ENCODE results near the gene HOATZ. TPM values are rescaled to one million over a fixed set of nuclear protein-coding genes. Genes with fewer than 3 reads are reported as not detected.

HOATZ gene
- total RNA-seq, 1 donor: not detected

DNA sequence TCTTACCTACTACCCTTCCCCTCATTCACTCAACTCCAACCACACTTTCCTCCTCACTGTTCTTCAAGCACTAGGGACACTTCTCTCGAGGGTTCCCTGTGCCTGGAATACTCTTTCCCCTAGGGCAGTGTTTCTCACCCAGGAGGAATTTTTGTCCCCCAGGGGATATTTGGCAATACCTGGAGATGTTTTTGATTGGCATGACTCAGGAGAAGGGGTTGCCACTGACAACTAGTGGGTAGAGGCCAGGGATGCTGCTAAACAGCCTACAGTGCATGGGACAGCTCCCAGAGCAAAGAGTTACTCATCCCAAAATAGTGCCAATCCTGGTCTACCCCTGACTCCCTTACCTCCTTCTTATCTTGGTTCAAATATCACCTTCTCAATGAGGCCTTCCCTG is 42.4 kb upstream of the HOATZ start:
- Histone ChIP-seq H3K36me3 (ENCODE audit: insufficient read depth, low read length) (no peaks in the 10 kb centered on the region), H3K4me2 (ENCODE audit: insufficient read depth, low read length) (no peak overlapping the region), H3K4me3 (ENCODE audit: insufficient read depth, low read length) (no peak overlapping the region), H3K27me3 (ENCODE audit: insufficient read depth, low read length) (no peaks in the 10 kb centered on the region), H3K9me3 (ENCODE audit: low read depth, low read length) (no peaks in the 10 kb centered on the region), H2AFZ (ENCODE audit: low read length) (no peak overlapping the region), H4K20me1 (ENCODE audit: insufficient read depth, low read length) (no peaks in the 10 kb centered on the region), H3K27ac (ENCODE audit: low read depth, low read length) (no peak overlapping the region), H3K4me1 (ENCODE audit: insufficient read depth, low read length) (no peaks in the 10 kb centered on the region), H3K79me2 (ENCODE audit: insufficient read depth, low read length) (no peaks in the 10 kb centered on the region)
- TF ChIP-seq, protein P1, sequence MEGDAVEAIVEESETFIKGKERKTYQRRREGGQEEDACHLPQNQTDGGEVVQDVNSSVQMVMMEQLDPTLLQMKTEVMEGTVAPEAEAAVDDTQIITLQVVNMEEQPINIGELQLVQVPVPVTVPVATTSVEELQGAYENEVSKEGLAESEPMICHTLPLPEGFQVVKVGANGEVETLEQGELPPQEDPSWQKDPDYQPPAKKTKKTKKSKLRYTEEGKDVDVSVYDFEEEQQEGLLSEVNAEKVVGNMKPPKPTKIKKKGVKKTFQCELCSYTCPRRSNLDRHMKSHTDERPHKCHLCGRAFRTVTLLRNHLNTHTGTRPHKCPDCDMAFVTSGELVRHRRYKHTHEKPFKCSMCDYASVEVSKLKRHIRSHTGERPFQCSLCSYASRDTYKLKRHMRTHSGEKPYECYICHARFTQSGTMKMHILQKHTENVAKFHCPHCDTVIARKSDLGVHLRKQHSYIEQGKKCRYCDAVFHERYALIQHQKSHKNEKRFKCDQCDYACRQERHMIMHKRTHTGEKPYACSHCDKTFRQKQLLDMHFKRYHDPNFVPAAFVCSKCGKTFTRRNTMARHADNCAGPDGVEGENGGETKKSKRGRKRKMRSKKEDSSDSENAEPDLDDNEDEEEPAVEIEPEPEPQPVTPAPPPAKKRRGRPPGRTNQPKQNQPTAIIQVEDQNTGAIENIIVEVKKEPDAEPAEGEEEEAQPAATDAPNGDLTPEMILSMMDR (IDR thresholded peaks at IDR 0.05; ENCODE audit: extremely low read depth, low read depth, low read length): no peak
- no peak for DNase-seq (ENCODE audit: insufficient read length, low spot score, missing footprints)

GRCh38 chr11:111474432-111474831 is 40.1 kb upstream of the HOATZ start:
- no peak overlapping the region for H3K4me2 ChIP-seq (ENCODE audit: insufficient read depth, low read length)
- H3K27me3 ChIP-seq (ENCODE audit: insufficient read depth, low read length): no peaks in the 10 kb centered on the region
- DNase-seq (ENCODE audit: insufficient read length, low spot score, missing footprints): no peak
- no peaks in the 10 kb centered on the region for H3K79me2 ChIP-seq (ENCODE audit: insufficient read depth, low read length)
- no peak overlapping the region for H3K27ac ChIP-seq (ENCODE audit: low read depth, low read length)
- TF ChIP-seq, protein P1 (IDR thresholded peaks at IDR 0.05; ENCODE audit: extremely low read depth, low read depth, low read length): no peak
- H3K4me3 ChIP-seq (ENCODE audit: insufficient read depth, low read length): no peak overlapping the region
- H3K4me1 ChIP-seq (ENCODE audit: insufficient read depth, low read length): no peaks in the 10 kb centered on the region
- H2AFZ ChIP-seq (ENCODE audit: low read length): no peak overlapping the region
- no peaks in the 10 kb centered on the region for H3K9me3 ChIP-seq (ENCODE audit: low read depth, low read length)
- H3K36me3 ChIP-seq (ENCODE audit: insufficient read depth, low read length): no peaks in the 10 kb centered on the region
- H4K20me1 ChIP-seq (ENCODE audit: insufficient read depth, low read length): no peaks in the 10 kb centered on the region

DNA sequence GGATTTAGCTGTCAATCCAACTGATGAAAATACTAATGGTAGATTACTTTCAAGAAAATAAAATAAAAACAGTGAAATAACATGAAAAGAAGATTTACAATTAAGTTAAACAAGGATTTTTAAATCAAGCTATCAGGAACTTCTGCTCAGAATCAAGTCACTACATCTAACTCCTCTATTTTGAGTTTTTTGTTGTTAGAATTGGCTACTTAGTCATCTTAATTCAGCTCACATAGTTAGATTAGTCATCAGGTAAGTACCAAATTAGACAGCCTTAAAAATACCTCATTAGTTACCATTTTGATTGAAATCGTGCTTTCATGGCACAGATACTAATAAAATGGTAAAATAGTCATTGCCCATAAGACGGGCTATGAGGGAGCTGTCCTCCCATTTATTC is 38.2 kb upstream of the HOATZ start:
- Histone ChIP-seq H3K27me3 (ENCODE audit: insufficient read depth, low read length) (no peaks in the 10 kb centered on the region), H3K27ac (ENCODE audit: low read depth, low read length) (no peak overlapping the region), H3K4me2 (ENCODE audit: insufficient read depth, low read length) (no peak overlapping the region), H3K4me3 (ENCODE audit: insufficient read depth, low read length) (no peak overlapping the region), H4K20me1 (ENCODE audit: insufficient read depth, low read length) (no peaks in the 10 kb centered on the region), H3K9me3 (ENCODE audit: low read depth, low read length) (no peaks in the 10 kb centered on the region), H2AFZ (ENCODE audit: low read length) (no peak overlapping the region), H3K36me3 (ENCODE audit: insufficient read depth, low read length) (no peaks in the 10 kb centered on the region), H3K79me2 (ENCODE audit: insufficient read depth, low read length) (no peaks in the 10 kb centered on the region), H3K4me1 (ENCODE audit: insufficient read depth, low read length) (no peaks in the 10 kb centered on the region)
- DNase-seq (ENCODE audit: insufficient read length, low spot score, missing footprints): no peak
- TF ChIP-seq, protein P1 (IDR thresholded peaks at IDR 0.05; ENCODE audit: extremely low read depth, low read depth, low read length): no peak

- Histone ChIP-seq H3K4me3 (ENCODE audit: insufficient read depth, low read length) (no peak overlapping the region), H3K4me2 (ENCODE audit: insufficient read depth, low read length) (no peak overlapping the region), H4K20me1 (ENCODE audit: insufficient read depth, low read length) (no peaks in the 10 kb centered on the region), H3K27ac (ENCODE audit: low read depth, low read length) (no peak overlapping the region), H3K36me3 (ENCODE audit: insufficient read depth, low read length) (no peaks in the 10 kb centered on the region), H3K79me2 (ENCODE audit: insufficient read depth, low read length) (no peaks in the 10 kb centered on the region), H2AFZ (ENCODE audit: low read length) (no peak overlapping the region), H3K4me1 (ENCODE audit: insufficient read depth, low read length) (no peaks in the 10 kb centered on the region), H3K27me3 (ENCODE audit: insufficient read depth, low read length) (no peaks in the 10 kb centered on the region), H3K9me3 (ENCODE audit: low read depth, low read length) (no peaks in the 10 kb centered on the region)
- TF ChIP-seq, protein P1 (IDR thresholded peaks at IDR 0.05; ENCODE audit: extremely low read depth, low read depth, low read length): no peak
- DNase-seq (ENCODE audit: insufficient read length, low spot score, missing footprints): no peak
Observed at GRCh38 chr11:111476956-111477355, 37.6 kb upstream of the HOATZ start.
